Fibroblast of the aortic adventitia (primary cell): Measurements from ENCODE around the gene MICU1. TPM values are rescaled to one million over a fixed set of nuclear protein-coding genes. Genes with fewer than 3 reads are reported as not detected.
A peak's percentile ranks its signal among the peaks of the same experiment; 100 is the strongest.
"Not testable (repeated sequence)": the region's sequence is repeated elsewhere in the genome, so short reads cannot be mapped to it uniquely, and the experiment has no call there.

Source experiments
- DNase-seq: peaks from one replicate; pipeline ENCODE4 v3.0.0-alpha.2; 2010; ENCODE audit warnings: low read depth
- H3K4me3 ChIP-seq: 2 replicates; pipeline ENCODE4 v1.5.1; 2011; ENCODE audit warnings: low read depth, mild to moderate bottlenecking, control low read depth, low read length, moderate library complexity
- total RNA-seq: library from RNA; depleted of rRNA; stranded (reverse); fragments of >200 nt; gene quantifications from 2 replicates; pipeline ENCODE4 v1.2.3, GENCODE V29; 2012; ENCODE audit warnings: low replicate concordance
- TF ChIP-seq, protein P1 (sequence below): IDR thresholded peaks from 2 replicates; pipeline ENCODE4 v1.5.1; 2011; ENCODE audit warnings: mild to moderate bottlenecking, low read length, control low read depth, inconsistent platforms; ENCODE audit not compliant: insufficient read depth

The MICU1 gene
- total RNA-seq, 1 donor = 58.3 TPM

DNA sequence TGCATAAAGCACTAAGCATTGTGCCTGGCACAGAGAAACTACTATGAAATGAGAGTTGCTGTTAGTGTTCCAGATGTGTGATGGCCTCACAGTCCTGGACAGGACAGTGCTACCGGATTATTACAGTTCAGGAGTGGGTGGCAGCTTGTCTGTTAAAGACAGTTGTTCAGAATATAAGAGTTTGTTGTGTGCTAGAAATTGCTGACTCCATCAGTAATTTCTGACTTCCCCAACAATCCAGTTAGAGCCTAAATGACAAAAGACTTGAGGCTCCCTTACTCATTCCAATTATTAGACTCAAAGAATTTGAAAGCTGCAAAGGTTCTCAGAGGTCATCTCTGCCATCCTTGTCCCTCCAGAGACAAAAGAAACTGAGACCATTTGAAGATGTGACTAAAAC is 236.9 kb downstream of the MICU1 start:
- TF ChIP-seq, protein P1, sequence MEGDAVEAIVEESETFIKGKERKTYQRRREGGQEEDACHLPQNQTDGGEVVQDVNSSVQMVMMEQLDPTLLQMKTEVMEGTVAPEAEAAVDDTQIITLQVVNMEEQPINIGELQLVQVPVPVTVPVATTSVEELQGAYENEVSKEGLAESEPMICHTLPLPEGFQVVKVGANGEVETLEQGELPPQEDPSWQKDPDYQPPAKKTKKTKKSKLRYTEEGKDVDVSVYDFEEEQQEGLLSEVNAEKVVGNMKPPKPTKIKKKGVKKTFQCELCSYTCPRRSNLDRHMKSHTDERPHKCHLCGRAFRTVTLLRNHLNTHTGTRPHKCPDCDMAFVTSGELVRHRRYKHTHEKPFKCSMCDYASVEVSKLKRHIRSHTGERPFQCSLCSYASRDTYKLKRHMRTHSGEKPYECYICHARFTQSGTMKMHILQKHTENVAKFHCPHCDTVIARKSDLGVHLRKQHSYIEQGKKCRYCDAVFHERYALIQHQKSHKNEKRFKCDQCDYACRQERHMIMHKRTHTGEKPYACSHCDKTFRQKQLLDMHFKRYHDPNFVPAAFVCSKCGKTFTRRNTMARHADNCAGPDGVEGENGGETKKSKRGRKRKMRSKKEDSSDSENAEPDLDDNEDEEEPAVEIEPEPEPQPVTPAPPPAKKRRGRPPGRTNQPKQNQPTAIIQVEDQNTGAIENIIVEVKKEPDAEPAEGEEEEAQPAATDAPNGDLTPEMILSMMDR = no peak
- H3K4me3 ChIP-seq = no peak overlapping the region
- DNase-seq = no peak

GRCh38 chr10:72388062-72388461 is 237.8 kb downstream of the MICU1 start:
- H3K4me3 ChIP-seq = no peak overlapping the region
- DNase-seq = no peak

GRCh38 chr10:72386916-72387586 is 238.8 kb downstream of the MICU1 start:
- no peak overlapping the region for H3K4me3 ChIP-seq
- TF ChIP-seq, protein P1 = no peak
- peak; percentile 19 for DNase-seq

More at GRCh38 chr10:72388062-72388461, 237.8 kb downstream of the MICU1 start:
- TF ChIP-seq, protein P1 = no peak

GRCh38 chr10:72385724-72386123 is 240.2 kb downstream of the MICU1 start:
- DNase-seq = no peak
- no peak overlapping the region for H3K4me3 ChIP-seq
- TF ChIP-seq, protein P1 = no peak

- H3K4me3 ChIP-seq, DNase-seq: not testable (repeated sequence)
Observed at GRCh38 chr10:72384982-72385381, 240.9 kb downstream of the MICU1 start.

GRCh38 chr10:72379776-72380175 is 246.1 kb downstream of the MICU1 start:
- TF ChIP-seq, protein P1 = no peak
- no peak for DNase-seq
- H3K4me3 ChIP-seq = no peak overlapping the region

- TF ChIP-seq, protein P1 = no peak
- DNase-seq = no peak
- no peak overlapping the region for H3K4me3 ChIP-seq
Observed at GRCh38 chr10:72379062-72379461, 246.8 kb downstream of the MICU1 start.
